K562 (cell line): ENCODE results near the gene KLF18. TPM values are rescaled to one million over a fixed set of nuclear protein-coding genes. Genes with fewer than 3 reads are reported as not detected.

Experiments
- ATAC-seq: fragments of 200-7000 bp; cut with Tn5 transposase; 3 replicates; pipeline ENCODE4 v1.9.1; 2020; ENCODE audit warnings: moderate library complexity
- BruUV-seq: library from RNA; stranded (reverse); fragments of 400-500 nt; replicated peaks from 2 replicates; lab custom pipeline; 2021; lab: Mats Ljungman, UMichigan
- CTCF ChIA-PET: fragments of 300-600 bp; formaldehyde crosslinking; extraction: SDS; loops from one replicate; lab custom pipeline; 2021; ENCODE audit warnings: low intra/inter-chr PET ratio; lab: Yijun Ruan, JAX
- POLR2A ChIA-PET: fragments of 300-600, 350-650 bp; sonication (Branson Sonifier 250); formaldehyde crosslinking; extraction: SDS; loops from one replicate; lab custom pipeline; 2021; ENCODE audit warnings: antibody characterized with exemption, inconsistent platforms; lab: Yijun Ruan, JAX
- DNase-seq, 4 experiments: peaks; one replicate each; pipeline versions ENCODE4 v3.0.0 to v3.0.0-alpha.2; 2011 to 2018; ENCODE audit warnings: low spot score in 3 of 4, mixed read lengths in 3 of 4; ENCODE audit errors: extremely low read depth in 1 of 4
- FAIRE-seq: peaks from 2 replicates; lab custom pipeline; 2011; peaks lifted over from hg19 to GRCh38; lab: Jason Lieb, UNC
- H2AFZ ChIP-seq: 2 replicates; pipeline ENCODE4 v1.6.0; 2011; ENCODE audit warnings: low read depth, low read length, control low read depth, inconsistent platforms
- H3K27ac ChIP-seq: fragments of 200-600 bp; 3 replicates; pipeline ENCODE4 v1.8.0; 2011; ENCODE audit warnings: low read depth, mild to moderate bottlenecking, control low read depth, inconsistent platforms, low read length, moderate library complexity, mixed read lengths; ENCODE audit errors: extremely low read depth
- H3K27me3 ChIP-seq, 2 experiments: fragments of 300-600 bp in 1 of 2; 2 replicates in 1 of 2; 3 replicates in 1 of 2; pipeline versions ENCODE4 v1.6.0 to v1.8.0; 2011; ENCODE audit warnings: inconsistent platforms in 2 of 2, low read length in 2 of 2, mild to moderate bottlenecking in 1 of 2, mixed read lengths in 1 of 2, moderate library complexity in 1 of 2; ENCODE audit not compliant: control insufficient read depth in 2 of 2, insufficient read depth in 2 of 2
- H3K36me3 ChIP-seq: fragments of 300-600 bp; 3 replicates; pipeline ENCODE4 v1.8.0; 2011; ENCODE audit warnings: mild to moderate bottlenecking, low read length, inconsistent platforms; ENCODE audit not compliant: control insufficient read depth, insufficient read depth
- H3K4me1 ChIP-seq, 2 experiments: fragments of 200-600 bp in 1 of 2; replicated peaks in 1 of 2; 2 replicates in 1 of 2; 3 replicates in 1 of 2; pipeline versions ENCODE4 v1.5.1 to v1.8.0; 2011; ENCODE audit warnings: inconsistent platforms in 2 of 2, low read length in 2 of 2, mild to moderate bottlenecking in 1 of 2, mixed read lengths in 1 of 2, moderate library complexity in 1 of 2; ENCODE audit not compliant: control insufficient read depth in 2 of 2, insufficient read depth in 2 of 2
- H3K4me2 ChIP-seq: 2 replicates; pipeline ENCODE4 v1.6.1; 2011; ENCODE audit warnings: low read length, control low read depth, inconsistent platforms, mixed read lengths; ENCODE audit not compliant: insufficient read depth
- H3K4me3 ChIP-seq: fragments of 200-600 bp; sonication (generic), shearing (Covaris generic); 2 replicates; pipeline ENCODE4 v1.5.1; 2016; ENCODE audit warnings: control low read depth, inconsistent platforms
- H3K79me2 ChIP-seq: fragments of 200-600 bp; 3 replicates; pipeline ENCODE4 v1.8.0; 2011; ENCODE audit warnings: low read length, inconsistent platforms; ENCODE audit not compliant: control insufficient read depth, insufficient read depth
- H3K9ac ChIP-seq, 2 experiments: 2 replicates each; pipeline versions ENCODE4 v1.6.0 to v1.6.1; 2011; ENCODE audit warnings: low read depth in 2 of 2, low read length in 2 of 2, control low read depth in 1 of 2, inconsistent platforms in 1 of 2, mild to moderate bottlenecking in 1 of 2, mixed read lengths in 1 of 2; ENCODE audit not compliant: insufficient read depth in 1 of 2
- H3K9me1 ChIP-seq: one replicate; pipeline ENCODE4 v1.6.0; 2011; ENCODE audit warnings: inconsistent platforms, mild to moderate bottlenecking, low read length, moderate library complexity; ENCODE audit not compliant: control insufficient read depth, insufficient read depth
- H3K9me3 ChIP-seq: replicated peaks from 2 replicates; pipeline ENCODE4 v1.5.1; 2011; ENCODE audit warnings: low read depth, low read length, inconsistent platforms; ENCODE audit not compliant: control insufficient read depth, insufficient read depth
- H4K20me1 ChIP-seq: replicated peaks from 2 replicates; pipeline ENCODE4 v1.6.1; 2011; ENCODE audit warnings: low read length, inconsistent platforms, mixed read lengths; ENCODE audit not compliant: control insufficient read depth, insufficient read depth
- C11orf30 ChIP-seq: fragments of 450-650 bp; IDR thresholded peaks from 2 replicates; pipeline ENCODE4 v1.6.1; 2016; ENCODE audit warnings: low read depth, mild to moderate bottlenecking
- CBX5 ChIP-seq: IDR thresholded peaks from 2 replicates; pipeline ENCODE4 v1.6.1; 2014; ENCODE audit warnings: low read depth, borderline replicate concordance
- CEBPB ChIP-seq: fragments of 450-650 bp; IDR thresholded peaks from 2 replicates; pipeline ENCODE4 v1.6.1; 2016; ENCODE audit warnings: missing genetic modification characterization, missing compliant biosample characterization
- MAFG ChIP-seq: fragments of 450-650 bp; conservative IDR thresholded peaks from 2 replicates; pipeline ENCODE4 v1.6.1; 2016; ENCODE audit warnings: missing genetic modification characterization, missing compliant biosample characterization
- TRIM24 ChIP-seq, 2 experiments: fragments of 450-650 bp; IDR thresholded peaks; 2 replicates each; pipeline ENCODE4 v1.6.1; 2016
- ZNF316 ChIP-seq: fragments of 450-650 bp; IDR thresholded peaks from 2 replicates; pipeline ENCODE4 v1.6.1; 2016
- ZNF384 ChIP-seq: IDR thresholded peaks from 2 replicates; pipeline ENCODE4 v1.6.1; 2012; ENCODE audit warnings: low read depth, low read length, improper control_type of control experiment
- WGBS: fragments of 100-300 bp; shearing (Covaris generic); methylation state at CpG from one replicate; pipeline ENCODE4 v1.1.6; 2016; ENCODE audit warnings: low coverage, mixed read lengths; ENCODE audit not compliant: insufficient coverage; ENCODE audit errors: missing lambda C conversion rate; 5-methylcytosine and 5-hydroxymethylcytosine counted together
- in situ Hi-C: fragments of 300-500 bp; cut with MboI; formaldehyde crosslinking; loops from 4 replicates; pipeline ENCODE4 v1.15.0; 2018; ENCODE audit warnings: inconsistent platforms, mixed read lengths
- intact Hi-C: fragments of 100-400 bp; cut with micrococcal nuclease; formaldehyde crosslinking; loops from 2 replicates; pipeline ENCODE4 v1.14.2; 2022
- polyA plus RNA-seq, 8 experiments: library from polyadenylated mRNA; depleted of rRNA in 4 of 8; stranded (reverse) in 5 of 8; unstranded in 3 of 8; fragments of >200 nt; fragmentation: Nextera tagmentation in 2 of 8; fragmentation: Illumina TruSeq in 1 of 8; extraction: Ambion mirVana in 2 of 8; extraction: Trizol in 1 of 8; gene quantifications; 2 replicates each; pipeline versions ENCODE4 v1.2.1 to v1.2.3, GENCODE V29; 2011 to 2014; ENCODE audit warnings: inconsistent platforms in 1 of 8, missing spikeins in 1 of 8
- total RNA-seq, 7 experiments: library from RNA; depleted of rRNA in 6 of 7; stranded (reverse); fragments of >200 nt in 6 of 7; fragmentation: Illumina TruSeq in 2 of 7; extraction: Trizol in 2 of 7; gene quantifications; 2 replicates each; pipeline versions ENCODE4 v1.2.1 to v1.2.3, GENCODE V29; 2011 to 2021; ENCODE audit warnings: low replicate concordance in 1 of 7
- TF ChIP-seq, protein P1 (sequence below): fragments of 450-650 bp; IDR thresholded peaks from 2 replicates; pipeline ENCODE4 v1.6.1; 2018; ENCODE audit warnings: mild to moderate bottlenecking, low read depth; ENCODE audit not compliant: partially characterized antibody

Gene KLF18
- total and polyA plus RNA-seq, 9 of the 15 experiments (the other 6 are each of a cell fraction or from before 2014, with no cell fraction given), result not detected

DNA sequence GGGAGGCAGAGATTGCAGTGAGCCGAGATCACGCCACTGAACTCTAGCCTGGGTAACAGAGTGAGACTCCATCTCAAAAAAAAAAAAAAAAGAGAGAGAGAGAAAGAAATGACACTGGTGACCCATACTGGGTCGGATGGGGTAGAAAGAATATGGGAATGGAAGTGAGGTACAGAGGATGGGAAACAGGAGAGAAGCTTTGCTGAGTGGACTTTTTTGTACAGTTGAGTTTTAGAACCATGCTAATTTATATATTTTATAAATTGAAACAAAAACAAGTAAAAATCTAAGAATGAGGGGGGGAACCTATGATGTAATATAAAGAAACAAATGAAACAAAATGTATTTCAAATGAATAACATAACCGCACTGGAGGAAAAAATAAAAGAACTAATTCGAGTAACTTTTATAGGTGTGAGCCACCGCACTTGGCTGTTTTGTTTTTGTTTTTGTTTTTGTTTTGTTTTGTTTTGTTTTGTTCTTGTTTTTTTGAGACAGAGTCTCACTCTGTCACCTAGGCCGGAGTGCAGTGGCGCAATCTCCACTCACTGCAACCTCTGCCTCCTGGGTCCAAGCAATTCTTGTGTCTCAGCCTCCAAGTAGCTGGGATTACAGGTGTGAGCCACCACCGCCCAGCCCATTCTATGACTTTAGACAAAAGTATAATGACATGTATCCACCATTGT, 41.1 kb downstream of the KLF18 start:
- FAIRE-seq (no peak), ATAC-seq (peak; percentile 21; the same call in 1 of the 3 replicates), DNase-seq (no peak)
- no peak overlapping the region for H3K4me2 ChIP-seq
- H3K36me3 ChIP-seq, result no peaks in the 10 kb centered on the region
- in situ Hi-C loops (no loop called here), intact Hi-C loops (no loop called here)
- ChIA-PET CTCF (no interaction called here), POLR2A (interaction anchor here (0.6 kb wide), 1 partner anchor 176 kb away, joined by 3 read pairs; no protein-coding TSS in a partner anchor)
- BruUV-seq, result no TSS peak
- H3K9me3 ChIP-seq, result peaks cover 4% of the 10 kb centered on the region
- TF ChIP-seq ZNF384 (0 out of 2 replicates have a peak, but pooled peaks have one; percentile 39), TRIM24 (IDR thresholded peaks at IDR 0.05) (peak in 1 of 2 experiments; percentile 54; a peak in 2 of 4 replicates), C11orf30 (peak; percentile 50; the same call in 1 of the 2 replicates), CEBPB (tag) (peak; percentile 74), ZNF316 (peak; percentile 73), MAFG (tag) (peak; percentile 29; the same call in 1 of the 2 replicates), CBX5 (no peak)
- TF ChIP-seq, protein P1, sequence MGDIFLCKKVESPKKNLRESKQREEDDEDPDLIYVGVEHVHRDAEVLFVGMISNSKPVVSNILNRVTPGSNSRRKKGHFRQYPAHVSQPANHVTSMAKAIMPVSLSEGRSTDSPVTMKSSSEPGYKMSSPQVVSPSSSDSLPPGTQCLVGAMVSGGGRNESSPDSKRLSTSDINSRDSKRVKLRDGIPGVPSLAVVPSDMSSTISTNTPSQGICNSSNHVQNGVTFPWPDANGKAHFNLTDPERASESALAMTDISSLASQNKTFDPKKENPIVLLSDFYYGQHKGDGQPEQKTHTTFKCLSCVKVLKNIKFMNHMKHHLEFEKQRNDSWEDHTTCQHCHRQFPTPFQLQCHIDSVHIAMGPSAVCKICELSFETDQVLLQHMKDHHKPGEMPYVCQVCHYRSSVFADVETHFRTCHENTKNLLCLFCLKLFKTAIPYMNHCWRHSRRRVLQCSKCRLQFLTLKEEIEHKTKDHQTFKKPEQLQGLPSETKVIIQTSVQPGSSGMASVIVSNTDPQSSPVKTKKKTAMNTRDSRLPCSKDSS, result no peak
- H3K9me1 ChIP-seq, result no peaks in the 10 kb centered on the region
- 44% methylated on average over 9 of the region's 9 CpGs for WGBS
- no peak overlapping the region for H3K27ac ChIP-seq
- H3K9ac ChIP-seq, result no peak overlapping the region
- no peak overlapping the region for H2AFZ ChIP-seq
- H3K79me2 ChIP-seq, result no peaks in the 10 kb centered on the region
- H4K20me1 ChIP-seq, result no peaks in the 10 kb centered on the region
- H3K4me3 ChIP-seq, result no peak overlapping the region
- peaks cover 3 to 17% of the 10 kb centered on the region in 2 experiments; a peak in 4 of 5 replicates for H3K27me3 ChIP-seq
- peaks cover 4 to 12% of the 10 kb centered on the region in 2 experiments; a peak in 3 of 5 replicates for H3K4me1 ChIP-seq
